Prostate gland (tissue), 2 donors: Measurements from ENCODE around the gene BMPER. TPM values are rescaled to one million over a fixed set of nuclear protein-coding genes. Genes with fewer than 3 reads are reported as not detected.

Experiments used
- DNase-seq: peaks from one replicate; pipeline ENCODE4 v3.0.0-alpha.2; 2019; ENCODE audit warnings: low spot score
- H3K27ac ChIP-seq, 2 donors: fragments of 200-600 bp; sonication (generic); 2 replicates each; pipeline ENCODE4 v1.5.1; 2017 to 2019
- H3K27me3 ChIP-seq: fragments of 200-600 bp; sonication (generic); replicated peaks from 2 replicates; pipeline ENCODE4 v1.5.1; 2019; ENCODE audit not compliant: insufficient read depth
- H3K36me3 ChIP-seq, 2 donors: fragments of 200-600 bp; sonication (generic); 1 replicate in 1 of 2; 2 replicates in 1 of 2; pipeline versions ENCODE4 v1.5.1 to v1.8.1; 2017 to 2019
- H3K4me1 ChIP-seq: fragments of 200-600 bp; sonication (generic); replicated peaks from 2 replicates; pipeline ENCODE4 v1.5.1; 2019
- H3K4me3 ChIP-seq, 2 donors: fragments of 200-600 bp; sonication (generic); 2 replicates each; pipeline ENCODE4 v1.5.1; 2017 to 2019
- H3K9me3 ChIP-seq: fragments of 200-600 bp; sonication (generic); 2 replicates; pipeline ENCODE4 v1.5.1; 2017
- CTCF ChIP-seq, 4 experiments: fragments of 200-600 bp in 2 of 4; fragments of 450-650 bp in 2 of 4; sonication (generic) in 2 of 4; IDR thresholded peaks; 1 replicate in 3 of 4; 2 replicates in 1 of 4; pipeline ENCODE4 v1.5.1; 2016 to 2019; ENCODE audit warnings: antibody characterized with exemption in 4 of 4, mild to moderate bottlenecking in 2 of 4, moderate library complexity in 2 of 4
- POLR2A ChIP-seq: fragments of 450-650 bp; IDR thresholded peaks from one replicate; pipeline ENCODE4 v1.6.1; 2016; ENCODE audit warnings: antibody characterized with exemption, mild to moderate bottlenecking
- POLR2AphosphoS5 ChIP-seq: sonication (generic); formaldehyde crosslinking; IDR thresholded peaks from one replicate; pipeline ENCODE4 v1.6.1; 2017; ENCODE audit warnings: antibody characterized with exemption
- WGBS: methylation state at CpG from one replicate; pipeline ENCODE4 v1.1.5; 2018; 5-methylcytosine and 5-hydroxymethylcytosine counted together
- intact Hi-C: fragments of 100-400 bp; cut with DNase I; formaldehyde crosslinking; loops from one replicate; pipeline ENCODE4 v1.14.2; 2022
- total RNA-seq, 2 donors: library from RNA; depleted of rRNA; stranded (reverse); fragments of >200 nt; gene quantifications; one replicate each; pipeline ENCODE4 v1.1.0, GENCODE V29; 2016

BMPER gene
- total RNA-seq, 2 donors from 2014 or later: 4.5 to 8.4 TPM

- intact Hi-C loops: no loop called here
- Histone ChIP-seq H3K4me1 (no peaks in the 10 kb centered on the region), H3K27ac (no peak overlapping the region), H3K4me3 (no peak overlapping the region), H3K9me3 (no peaks in the 10 kb centered on the region), H3K36me3 (no peaks in the 10 kb centered on the region), H3K27me3 (no peaks in the 10 kb centered on the region)
- TF ChIP-seq POLR2A: no peak
- no peak for TF ChIP-seq POLR2AphosphoS5
- TF ChIP-seq CTCF (IDR thresholded peaks at IDR 0.05): no peak
- no peak for DNase-seq
Measured at GRCh38 chr7:34083440-34083839, 178.1 kb downstream of the BMPER start.

- H3K27me3 ChIP-seq: no peaks in the 10 kb centered on the region
- no peaks in the 10 kb centered on the region for H3K9me3 ChIP-seq
- intact Hi-C loops: no loop called here
- H3K36me3 ChIP-seq: no peaks in the 10 kb centered on the region
- 100% methylated on average over 1 of the region's 1 CpG for WGBS
- H3K27ac ChIP-seq: no peak overlapping the region
- TF ChIP-seq POLR2AphosphoS5: no peak
- no peak for TF ChIP-seq CTCF (IDR thresholded peaks at IDR 0.05)
- no peak for TF ChIP-seq POLR2A
- no peak overlapping the region for H3K4me3 ChIP-seq
- no peaks in the 10 kb centered on the region for H3K4me1 ChIP-seq
- no peak for DNase-seq
Measured at GRCh38 chr7:34084651-34085050, 179.3 kb downstream of the BMPER start.

- no peaks in the 10 kb centered on the region for H3K4me1 ChIP-seq
- DNase-seq: no peak
- H3K4me3 ChIP-seq: no peak overlapping the region
- H3K36me3 ChIP-seq: no peaks in the 10 kb centered on the region
- intact Hi-C loops: no loop called here
- 85% methylated on average over 5 of the region's 5 CpGs for WGBS
- no peaks in the 10 kb centered on the region for H3K9me3 ChIP-seq
- H3K27me3 ChIP-seq: no peaks in the 10 kb centered on the region
- H3K27ac ChIP-seq: peak overlapping the region in 1 of 2 donors; percentile 25
- no peak for TF ChIP-seq POLR2A
- no peak for TF ChIP-seq POLR2AphosphoS5
- TF ChIP-seq CTCF (IDR thresholded peaks at IDR 0.05): no peak
Measured at GRCh38 chr7:34086064-34086463, 180.7 kb downstream of the BMPER start.

GRCh38 chr7:34086981-34087380 lies 181.6 kb downstream of the BMPER start:
- TF ChIP-seq POLR2A: no peak
- no peak for TF ChIP-seq CTCF (IDR thresholded peaks at IDR 0.05)
- no peak for TF ChIP-seq POLR2AphosphoS5

More at GRCh38 chr7:34086981-34087380, 181.6 kb downstream of the BMPER start:
- DNase-seq: no peak
- 26% methylated on average over 5 of the region's 5 CpGs for WGBS
- no peaks in the 10 kb centered on the region for H3K36me3 ChIP-seq
- H3K4me3 ChIP-seq: no peak overlapping the region
- no peaks in the 10 kb centered on the region for H3K27me3 ChIP-seq
- no peaks in the 10 kb centered on the region for H3K9me3 ChIP-seq
- intact Hi-C loops: no loop called here
- H3K4me1 ChIP-seq: no peaks in the 10 kb centered on the region
- H3K27ac ChIP-seq: peak overlapping the region in 1 of 2 donors; percentile 25
